ENCODE data around the gene DNAJB4.

GRCh38 chr1:77970192-77970591 lies 34.5 kb upstream of the DNAJB4 start:
- TF ChIP-seq CTCF (IDR thresholded peaks at IDR 0.05) = no peak
- no peak for TF ChIP-seq POLR2A (IDR thresholded peaks at IDR 0.05)
